ENCODE data around the gene SCD. TPM values are rescaled to one million over a fixed set of nuclear protein-coding genes. Genes with fewer than 3 reads are reported as not detected.

Gene SCD
- 1,000 to 10,000 TPM in 2 of 4 donors, 100 to 1,000 TPM in 2; 226 to 2,147 (median 965) TPM for total RNA-seq

DNA sequence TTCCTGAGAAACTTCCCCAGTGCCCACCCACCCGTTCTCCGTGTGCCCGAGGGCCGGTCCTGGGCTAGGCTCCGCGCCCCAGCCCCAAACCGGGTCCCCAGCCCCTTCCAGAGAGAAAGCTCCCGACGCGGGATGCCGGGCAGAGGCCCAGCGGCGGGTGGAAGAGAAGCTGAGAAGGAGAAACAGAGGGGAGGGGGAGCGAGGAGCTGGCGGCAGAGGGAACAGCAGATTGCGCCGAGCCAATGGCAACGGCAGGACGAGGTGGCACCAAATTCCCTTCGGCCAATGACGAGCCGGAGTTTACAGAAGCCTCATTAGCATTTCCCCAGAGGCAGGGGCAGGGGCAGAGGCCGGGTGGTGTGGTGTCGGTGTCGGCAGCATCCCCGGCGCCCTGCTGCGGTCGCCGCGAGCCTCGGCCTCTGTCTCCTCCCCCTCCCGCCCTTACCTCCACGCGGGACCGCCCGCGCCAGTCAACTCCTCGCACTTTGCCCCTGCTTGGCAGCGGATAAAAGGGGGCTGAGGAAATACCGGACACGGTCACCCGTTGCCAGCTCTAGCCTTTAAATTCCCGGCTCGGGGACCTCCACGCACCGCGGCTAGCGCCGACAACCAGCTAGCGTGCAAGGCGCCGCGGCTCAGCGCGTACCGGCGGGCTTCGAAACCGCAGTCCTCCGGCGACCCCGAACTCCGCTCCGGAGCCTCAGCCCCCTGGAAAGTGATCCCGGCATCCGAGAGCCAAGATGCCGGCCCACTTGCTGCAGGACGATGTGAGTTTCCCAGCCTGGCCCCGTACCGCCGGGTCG is at the start of gene SCD:
Gene SCD, plus strand, starts transcription at position 469 of the 803 bp plus-strand sequence. Its CDS starts 272 bp downstream, at position 741.
- TF ChIP-seq, protein P1, sequence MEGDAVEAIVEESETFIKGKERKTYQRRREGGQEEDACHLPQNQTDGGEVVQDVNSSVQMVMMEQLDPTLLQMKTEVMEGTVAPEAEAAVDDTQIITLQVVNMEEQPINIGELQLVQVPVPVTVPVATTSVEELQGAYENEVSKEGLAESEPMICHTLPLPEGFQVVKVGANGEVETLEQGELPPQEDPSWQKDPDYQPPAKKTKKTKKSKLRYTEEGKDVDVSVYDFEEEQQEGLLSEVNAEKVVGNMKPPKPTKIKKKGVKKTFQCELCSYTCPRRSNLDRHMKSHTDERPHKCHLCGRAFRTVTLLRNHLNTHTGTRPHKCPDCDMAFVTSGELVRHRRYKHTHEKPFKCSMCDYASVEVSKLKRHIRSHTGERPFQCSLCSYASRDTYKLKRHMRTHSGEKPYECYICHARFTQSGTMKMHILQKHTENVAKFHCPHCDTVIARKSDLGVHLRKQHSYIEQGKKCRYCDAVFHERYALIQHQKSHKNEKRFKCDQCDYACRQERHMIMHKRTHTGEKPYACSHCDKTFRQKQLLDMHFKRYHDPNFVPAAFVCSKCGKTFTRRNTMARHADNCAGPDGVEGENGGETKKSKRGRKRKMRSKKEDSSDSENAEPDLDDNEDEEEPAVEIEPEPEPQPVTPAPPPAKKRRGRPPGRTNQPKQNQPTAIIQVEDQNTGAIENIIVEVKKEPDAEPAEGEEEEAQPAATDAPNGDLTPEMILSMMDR (IDR thresholded peaks at IDR 0.05; ENCODE audit: low read depth), result no peak

DNA sequence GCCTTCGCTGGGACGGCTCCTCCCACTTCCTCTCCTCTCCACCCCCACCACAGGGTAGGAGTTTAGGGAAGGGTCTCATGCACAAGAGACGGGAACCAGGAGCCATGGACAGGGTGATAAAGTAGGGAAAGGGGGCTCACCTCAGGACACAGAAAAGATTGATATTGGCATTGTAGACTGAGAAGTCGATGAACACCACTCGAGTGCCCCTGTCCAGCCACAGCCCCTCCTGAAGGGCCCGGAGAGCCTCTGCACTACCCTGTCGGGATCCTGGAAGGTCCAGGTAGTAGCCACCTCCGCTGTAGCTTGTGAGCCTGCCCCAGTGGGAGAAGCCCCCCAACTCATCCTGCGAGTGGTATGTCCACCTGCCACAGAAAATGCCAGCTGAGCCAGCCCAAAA is 49.8 kb upstream of the SCD start:
- TF ChIP-seq, protein P1 (IDR thresholded peaks at IDR 0.05; ENCODE audit: low read depth), result no peak

DNA sequence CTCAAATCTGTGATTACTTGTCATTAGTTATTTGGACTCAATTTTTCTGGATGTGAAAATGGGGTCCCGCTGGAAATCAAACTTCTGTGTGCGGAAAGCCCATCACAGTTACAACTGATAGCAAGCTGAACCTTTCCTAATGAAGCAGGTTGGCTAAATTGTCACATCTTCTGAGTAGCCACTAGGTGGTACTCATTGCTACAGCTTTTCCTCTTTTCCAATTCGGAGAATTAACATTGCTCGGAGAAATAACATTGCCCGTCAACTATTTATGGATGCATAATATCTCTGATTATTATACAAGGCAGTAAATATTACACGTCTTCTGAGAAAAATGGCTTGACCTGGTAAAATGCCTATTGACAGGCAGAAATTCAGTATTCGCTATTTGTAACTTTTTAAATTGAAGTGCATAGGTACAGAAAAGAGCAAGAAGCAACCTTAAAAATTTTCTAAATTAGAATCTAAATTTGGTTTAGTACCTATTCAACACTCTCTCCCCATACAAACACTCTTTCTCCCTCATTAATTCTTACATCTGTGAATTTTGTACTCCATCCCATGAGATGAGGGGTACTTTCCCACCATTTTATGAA is 43.2 kb upstream of the SCD start:
- TF ChIP-seq, protein P1 (IDR thresholded peaks at IDR 0.05; ENCODE audit: low read depth), result no peak

DNA sequence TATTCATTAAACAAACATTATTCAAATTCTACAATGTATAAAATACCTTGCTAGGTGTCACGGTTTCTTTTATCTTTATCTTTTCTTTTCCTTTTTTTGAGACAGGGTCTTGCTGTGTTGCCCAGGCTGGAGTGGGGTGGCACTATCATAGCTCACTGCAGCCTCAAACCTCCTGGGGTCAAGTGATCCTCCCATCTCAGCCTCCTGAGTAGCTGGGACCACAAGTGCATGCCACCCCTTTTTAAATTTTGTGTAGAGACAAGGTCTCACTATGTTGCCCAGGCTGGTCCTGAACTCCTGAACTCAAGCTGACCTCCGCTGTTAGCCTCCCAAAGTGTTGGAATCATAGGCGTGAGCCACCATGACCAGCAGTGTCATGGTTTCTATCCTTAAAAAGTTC is 42.6 kb upstream of the SCD start:
- TF ChIP-seq, protein P1 (IDR thresholded peaks at IDR 0.05; ENCODE audit: low read depth), result no peak

DNA sequence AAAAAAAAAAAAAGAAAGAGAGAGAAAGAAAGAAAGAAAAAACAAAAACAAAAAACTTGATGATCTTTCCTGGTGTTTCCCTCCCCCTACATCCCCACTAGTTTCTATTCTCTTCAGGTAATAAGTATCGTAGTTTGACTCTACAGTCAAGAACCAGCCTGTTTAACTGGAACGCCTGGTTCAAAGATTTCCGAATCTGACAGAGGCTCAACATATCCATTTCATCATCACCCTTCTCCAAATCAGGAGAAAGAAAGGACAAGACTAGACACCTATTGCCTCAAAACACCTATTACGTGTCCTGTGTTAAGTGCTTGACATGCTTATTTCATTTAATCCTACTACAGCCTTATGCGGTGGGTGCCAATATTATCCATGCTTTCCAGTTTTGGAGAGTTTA is 40.2 kb upstream of the SCD start:
- TF ChIP-seq, protein P1 (IDR thresholded peaks at IDR 0.05; ENCODE audit: low read depth), result no peak

DNA sequence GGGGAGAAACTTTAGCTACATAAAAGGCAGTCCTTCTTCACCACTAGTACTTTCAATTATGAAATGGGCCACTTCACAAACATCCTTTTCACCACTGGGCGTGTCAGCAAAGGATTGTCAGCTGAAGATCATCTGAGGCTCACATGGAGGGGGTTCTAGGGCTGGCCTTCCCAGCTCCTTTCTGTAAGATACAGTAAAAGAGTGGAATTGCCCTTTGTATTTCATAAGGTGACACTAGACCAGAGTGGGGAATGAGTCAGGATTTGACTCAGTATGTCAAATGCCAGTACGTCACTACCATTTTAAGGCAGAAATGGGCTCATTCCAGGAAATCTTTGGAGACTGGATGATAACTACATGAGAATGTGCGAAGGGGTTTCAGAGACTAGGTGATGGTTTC is 39.3 kb upstream of the SCD start:
- TF ChIP-seq, protein P1 (IDR thresholded peaks at IDR 0.05; ENCODE audit: low read depth), result no peak

DNA sequence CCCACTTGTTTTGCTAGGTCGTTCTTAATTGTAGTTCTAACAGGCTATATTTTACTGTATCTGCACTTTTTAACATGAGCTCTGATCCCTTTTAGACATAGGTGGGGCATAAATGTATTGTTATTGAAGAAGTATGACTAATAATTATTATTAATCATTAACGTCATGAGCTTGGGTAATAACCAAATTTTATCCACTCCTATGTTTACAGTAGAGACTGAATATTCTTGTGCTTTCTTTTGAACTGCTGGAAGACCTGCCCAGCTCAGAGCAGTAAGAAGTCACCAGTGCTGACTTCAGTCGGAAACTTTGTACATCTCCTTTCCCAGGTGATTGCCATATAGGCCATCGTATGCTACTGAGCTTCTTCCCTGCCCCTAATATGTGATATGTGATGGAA is 35.7 kb upstream of the SCD start:
- TF ChIP-seq, protein P1 (IDR thresholded peaks at IDR 0.05; ENCODE audit: low read depth), result no peak

All from subcutaneous adipose tissue (tissue), 4 donors.